Keratinocyte (primary cell): ENCODE data around the gene DOCK1.

ENCODE experiments used
- EZH2 ChIP-seq: IDR thresholded peaks from one replicate; pipeline ENCODE4 v1.6.1; 2012; ENCODE audit warnings: inconsistent platforms, mild to moderate bottlenecking, low read length, moderate library complexity
- TF ChIP-seq, protein P1 (sequence below), 3 experiments: IDR thresholded peaks in 1 of 3; conservative IDR thresholded peaks in 1 of 3; optimal IDR thresholded peaks in 1 of 3; 2 replicates in 2 of 3; 3 replicates in 1 of 3; pipeline versions ENCODE3 to v1.5.1; 2011; ENCODE audit warnings: low read length in 3 of 3, mild to moderate bottlenecking in 3 of 3, moderate library complexity in 2 of 3, control low read depth in 1 of 3, inconsistent platforms in 1 of 3; ENCODE audit not compliant: insufficient read depth in 2 of 3; ENCODE audit errors: extremely low read depth in 1 of 3

- TF ChIP-seq, protein P1, sequence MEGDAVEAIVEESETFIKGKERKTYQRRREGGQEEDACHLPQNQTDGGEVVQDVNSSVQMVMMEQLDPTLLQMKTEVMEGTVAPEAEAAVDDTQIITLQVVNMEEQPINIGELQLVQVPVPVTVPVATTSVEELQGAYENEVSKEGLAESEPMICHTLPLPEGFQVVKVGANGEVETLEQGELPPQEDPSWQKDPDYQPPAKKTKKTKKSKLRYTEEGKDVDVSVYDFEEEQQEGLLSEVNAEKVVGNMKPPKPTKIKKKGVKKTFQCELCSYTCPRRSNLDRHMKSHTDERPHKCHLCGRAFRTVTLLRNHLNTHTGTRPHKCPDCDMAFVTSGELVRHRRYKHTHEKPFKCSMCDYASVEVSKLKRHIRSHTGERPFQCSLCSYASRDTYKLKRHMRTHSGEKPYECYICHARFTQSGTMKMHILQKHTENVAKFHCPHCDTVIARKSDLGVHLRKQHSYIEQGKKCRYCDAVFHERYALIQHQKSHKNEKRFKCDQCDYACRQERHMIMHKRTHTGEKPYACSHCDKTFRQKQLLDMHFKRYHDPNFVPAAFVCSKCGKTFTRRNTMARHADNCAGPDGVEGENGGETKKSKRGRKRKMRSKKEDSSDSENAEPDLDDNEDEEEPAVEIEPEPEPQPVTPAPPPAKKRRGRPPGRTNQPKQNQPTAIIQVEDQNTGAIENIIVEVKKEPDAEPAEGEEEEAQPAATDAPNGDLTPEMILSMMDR (optimal IDR thresholded peaks at IDR 0.05 in 1 of 3, IDR thresholded peaks at IDR 0.05 in 1 of 3, conservative IDR thresholded peaks at IDR 0.05 in 1 of 3; ENCODE audit: extremely low read depth in 1 of 3, insufficient read depth in 2 of 3, low read length in 3 of 3), result no peak
- TF ChIP-seq EZH2, result no peak
Observed at GRCh38 chr10:127451628-127452027, 546.4 kb downstream of the DOCK1 start.
